Liver (tissue), 9 donors: ENCODE measurements around the gene AHRR. TPM values are rescaled to one million over a fixed set of nuclear protein-coding genes. Genes with fewer than 3 reads are reported as not detected.

Source experiments
- DNase-seq: peaks from one replicate; pipeline ENCODE4 v3.0.0-alpha.2; 2017; ENCODE audit warnings: low spot score
- H3K27ac ChIP-seq, 2 donors: one replicate each; pipeline ENCODE4 v1.7.0; 2013; ENCODE audit warnings: inconsistent platforms in 2 of 2, low read length in 2 of 2, control low read depth in 1 of 2, low read depth in 1 of 2, mild to moderate bottlenecking in 1 of 2
- H3K27me3 ChIP-seq, 4 donors: one replicate each; pipeline versions ENCODE4 v1.6.1 to v1.7.0; 2013; ENCODE audit warnings: low read length in 3 of 4, inconsistent platforms in 1 of 4, mild to moderate bottlenecking in 1 of 4, moderate library complexity in 1 of 4; ENCODE audit not compliant: control insufficient read depth in 4 of 4, insufficient read depth in 4 of 4
- H3K36me3 ChIP-seq, 4 donors: one replicate each; pipeline versions ENCODE4 v1.6.1 to v1.7.0; 2013; ENCODE audit warnings: low read length in 3 of 4, mild to moderate bottlenecking in 3 of 4, low read depth in 1 of 4, moderate library complexity in 1 of 4; ENCODE audit not compliant: control insufficient read depth in 4 of 4, insufficient read depth in 3 of 4
- H3K4me1 ChIP-seq, 4 donors: one replicate each; pipeline versions ENCODE4 v1.6.1 to v1.7.0; 2013; ENCODE audit warnings: low read length in 3 of 4, mild to moderate bottlenecking in 3 of 4, moderate library complexity in 1 of 4; ENCODE audit not compliant: control insufficient read depth in 4 of 4, insufficient read depth in 4 of 4
- H3K4me3 ChIP-seq, 3 donors: one replicate each; pipeline versions ENCODE4 v1.6.1 to v1.7.0; 2013; ENCODE audit warnings: low read length in 3 of 3, control low read depth in 1 of 3, low read depth in 1 of 3, mild to moderate bottlenecking in 1 of 3
- H3K9ac ChIP-seq, 2 donors: one replicate each; pipeline ENCODE4 v1.7.0; 2013; ENCODE audit warnings: low read length in 2 of 2, mild to moderate bottlenecking in 2 of 2, moderate library complexity in 2 of 2, control low read depth in 1 of 2, low read depth in 1 of 2
- H3K9me3 ChIP-seq, 4 donors: one replicate each; pipeline versions ENCODE4 v1.6.1 to v1.7.0; 2013; ENCODE audit warnings: low read length in 3 of 4; ENCODE audit not compliant: control insufficient read depth in 4 of 4
- EGR1 ChIP-seq, 2 donors: IDR thresholded peaks; 2 replicates each; pipeline ENCODE4 v1.6.1; 2016 to 2018; ENCODE audit warnings: antibody characterized with exemption in 2 of 2, low read depth in 2 of 2
- FOXA2 ChIP-seq: IDR thresholded peaks from 2 replicates; pipeline ENCODE4 v1.6.1; 2016; ENCODE audit warnings: antibody characterized with exemption
- GABPA ChIP-seq, 2 donors: IDR thresholded peaks in 1 of 2; conservative IDR thresholded peaks in 1 of 2; 2 replicates each; pipeline ENCODE4 v1.6.1; 2016; ENCODE audit warnings: antibody characterized with exemption in 2 of 2, mild to moderate bottlenecking in 1 of 2, moderate library complexity in 1 of 2
- HNF4A ChIP-seq, 2 donors: conservative IDR thresholded peaks; 2 replicates each; pipeline ENCODE4 v1.6.1; 2016; ENCODE audit warnings: antibody characterized with exemption in 2 of 2, mild to moderate bottlenecking in 2 of 2
- HNF4G ChIP-seq: IDR thresholded peaks from 2 replicates; pipeline ENCODE4 v1.6.1; 2016; ENCODE audit warnings: antibody characterized with exemption
- JUND ChIP-seq, 2 donors: IDR thresholded peaks; 2 replicates each; pipeline ENCODE4 v1.6.1; 2016; ENCODE audit warnings: antibody characterized with exemption in 2 of 2
- NR2F2 ChIP-seq: IDR thresholded peaks from 2 replicates; pipeline ENCODE4 v1.6.1; 2016; ENCODE audit warnings: antibody characterized with exemption
- RAD21 ChIP-seq, 2 donors: IDR thresholded peaks; 2 replicates each; pipeline ENCODE4 v1.6.1; 2016; ENCODE audit warnings: antibody characterized with exemption in 2 of 2, mild to moderate bottlenecking in 2 of 2
- RXRA ChIP-seq, 2 donors: IDR thresholded peaks; 2 replicates each; pipeline ENCODE4 v1.6.1; 2017 to 2018; ENCODE audit warnings: antibody characterized with exemption in 2 of 2, mild to moderate bottlenecking in 1 of 2
- SP1 ChIP-seq: IDR thresholded peaks from 2 replicates; pipeline ENCODE4 v1.6.1; 2018; ENCODE audit warnings: antibody characterized with exemption, mild to moderate bottlenecking
- TAF1 ChIP-seq: conservative IDR thresholded peaks from 2 replicates; pipeline ENCODE4 v1.6.1; 2016; ENCODE audit warnings: antibody characterized with exemption, mild to moderate bottlenecking
- YY1 ChIP-seq: IDR thresholded peaks from 2 replicates; pipeline ENCODE4 v1.6.1; 2016; ENCODE audit warnings: antibody characterized with exemption, mild to moderate bottlenecking
- WGBS: extraction: QIAGEN DNeasy Blood & Tissue Kit; methylation state at CpG from one replicate; pipeline ENCODE4 v1.1.7; 2013; 5-methylcytosine and 5-hydroxymethylcytosine counted together
- polyA plus RNA-seq, 2 donors: library from polyadenylated mRNA; stranded (reverse) in 1 of 2; unstranded in 1 of 2; fragments of 200-250 nt in 1 of 2; fragments of >200 nt in 1 of 2; fragmentation: Nextera tagmentation in 1 of 2; extraction: Ambion mirVana in 1 of 2; gene quantifications; one replicate each; pipeline versions ENCODE4 v1.2.1 to v1.2.3, GENCODE V29; 2013 to 2015
- total RNA-seq, 2 donors: library from RNA; depleted of rRNA; stranded (reverse); fragments of >200 nt; gene quantifications; one replicate each; pipeline ENCODE4 v1.2.3, GENCODE V29; 2014
- TF ChIP-seq, protein P1 (sequence below): IDR thresholded peaks from 2 replicates; pipeline ENCODE4 v1.6.1; 2016; ENCODE audit warnings: antibody characterized with exemption
- TF ChIP-seq, protein P2 (sequence below): IDR thresholded peaks from 2 replicates; pipeline ENCODE4 v1.6.1; 2016; ENCODE audit warnings: antibody characterized with exemption
- TF ChIP-seq, protein P3 (sequence below): IDR thresholded peaks from 2 replicates; pipeline ENCODE4 v1.6.1; 2016; ENCODE audit warnings: antibody characterized with exemption
- TF ChIP-seq, protein P4 (sequence below): IDR thresholded peaks from 2 replicates; pipeline ENCODE4 v1.6.1; 2016; ENCODE audit warnings: antibody characterized with exemption, mild to moderate bottlenecking
- donor health status: healthy.
- donor health status: healthy.
- donor health status: healthy.
- donor health status: healthy.
- donor health status: healthy.

Gene AHRR
- total and polyA plus RNA-seq, 4 donors, result 0.15 to 0.47 (median 0.24) TPM

DNA sequence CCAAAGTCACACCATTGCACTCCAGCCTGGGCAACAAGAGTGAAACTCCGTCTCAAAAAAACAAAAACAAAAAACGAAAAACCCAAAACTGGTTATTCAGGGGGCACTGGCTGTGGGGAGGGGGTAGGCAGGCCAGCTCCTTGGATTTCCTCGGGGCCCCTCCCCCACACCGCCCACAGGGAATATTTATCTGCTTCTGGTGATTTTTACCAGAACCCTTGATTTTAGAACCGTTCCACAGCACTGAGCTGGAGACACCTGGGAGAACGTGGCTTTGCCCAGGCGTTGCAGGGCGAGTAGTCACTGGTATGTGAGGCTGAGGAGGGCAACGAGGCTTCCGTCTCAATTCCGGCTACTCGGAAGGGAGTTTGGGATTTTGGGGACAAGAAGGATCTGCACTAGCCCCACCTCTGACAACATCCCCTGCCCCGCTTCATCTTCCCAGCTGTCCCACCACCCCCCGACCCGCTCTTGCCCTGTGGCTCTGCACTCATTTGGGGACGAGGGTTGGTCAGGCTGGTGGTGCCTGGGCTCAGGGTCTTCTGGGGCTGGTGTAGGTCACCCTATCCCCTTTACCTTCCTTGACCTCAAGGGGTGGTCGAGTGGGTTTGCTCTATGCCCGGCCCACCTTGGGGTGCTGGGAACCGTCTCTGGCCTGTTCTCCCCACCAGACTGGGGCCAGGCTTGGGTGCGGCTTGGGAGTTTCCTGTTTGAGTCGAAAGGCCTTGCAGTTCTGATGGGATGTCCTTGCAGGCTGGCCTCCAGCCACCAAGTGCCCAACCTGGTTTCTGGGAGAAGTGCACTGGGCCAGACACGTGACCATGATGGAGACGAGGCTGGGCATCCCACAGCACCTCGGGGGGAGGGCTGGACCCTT lies 3.5 kb downstream of the AHRR start:
- TF ChIP-seq SP1 (no peak), NR2F2 (no peak)
- TF ChIP-seq, protein P1, sequence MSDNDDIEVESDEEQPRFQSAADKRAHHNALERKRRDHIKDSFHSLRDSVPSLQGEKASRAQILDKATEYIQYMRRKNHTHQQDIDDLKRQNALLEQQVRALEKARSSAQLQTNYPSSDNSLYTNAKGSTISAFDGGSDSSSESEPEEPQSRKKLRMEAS, result no peak
- TF ChIP-seq, protein P2, sequence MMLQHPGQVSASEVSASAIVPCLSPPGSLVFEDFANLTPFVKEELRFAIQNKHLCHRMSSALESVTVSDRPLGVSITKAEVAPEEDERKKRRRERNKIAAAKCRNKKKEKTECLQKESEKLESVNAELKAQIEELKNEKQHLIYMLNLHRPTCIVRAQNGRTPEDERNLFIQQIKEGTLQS, result no peak
- 79% methylated on average over 24 of the region's 24 CpGs for WGBS
- Histone ChIP-seq H3K4me3 (no peak overlapping the region), H3K9ac (no peak overlapping the region), H3K27me3 (peaks cover 3 to 6% (median 4%) of the 10 kb centered on the region in 4 donors), H3K27ac (no peak overlapping the region), H3K36me3 (no peaks in the 10 kb centered on the region), H3K9me3 (no peaks in the 10 kb centered on the region), H3K4me1 (peaks cover 4 to 18% (median 12%) of the 10 kb centered on the region in 4 donors)
- no peak for DNase-seq

DNA sequence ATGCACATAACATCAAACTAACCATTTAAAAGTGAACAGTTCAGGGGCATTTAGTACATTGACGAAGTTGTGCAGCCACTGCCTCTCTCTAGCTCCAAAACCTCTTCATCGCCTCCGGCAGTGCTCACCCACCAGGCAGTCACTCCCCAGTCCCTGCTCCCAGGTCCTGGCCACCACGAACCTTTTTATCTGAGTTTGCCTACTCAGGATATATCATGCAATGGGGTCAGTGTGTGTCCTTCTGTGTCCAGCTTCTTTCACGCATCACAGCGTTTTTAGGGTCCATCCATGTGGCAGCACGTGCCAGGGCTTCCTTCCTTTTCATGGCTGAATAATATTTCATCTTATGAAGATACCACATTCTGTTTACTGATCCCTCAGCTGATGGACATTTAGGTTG lies 4.6 kb downstream of the AHRR start:
- H3K9me3 ChIP-seq, result no peaks in the 10 kb centered on the region
- no peak overlapping the region for H3K4me3 ChIP-seq
- TF ChIP-seq HNF4G (no peak), RAD21 (IDR thresholded peaks at IDR 0.05) (no peak), EGR1 (IDR thresholded peaks at IDR 0.05; ENCODE audit: low read depth in 2 of 2) (no peak), HNF4A (conservative IDR thresholded peaks at IDR 0.05) (no peak), TAF1 (no peak), YY1 (no peak), RXRA (IDR thresholded peaks at IDR 0.05) (no peak), FOXA2 (no peak), GABPA (IDR thresholded peaks at IDR 0.05 in 1 of 2, conservative IDR thresholded peaks at IDR 0.05 in 1 of 2) (no peak), JUND (IDR thresholded peaks at IDR 0.05) (no peak), SP1 (no peak)
- TF ChIP-seq, protein P2, result no peak
- TF ChIP-seq, protein P1, result no peak
- TF ChIP-seq, protein P3, sequence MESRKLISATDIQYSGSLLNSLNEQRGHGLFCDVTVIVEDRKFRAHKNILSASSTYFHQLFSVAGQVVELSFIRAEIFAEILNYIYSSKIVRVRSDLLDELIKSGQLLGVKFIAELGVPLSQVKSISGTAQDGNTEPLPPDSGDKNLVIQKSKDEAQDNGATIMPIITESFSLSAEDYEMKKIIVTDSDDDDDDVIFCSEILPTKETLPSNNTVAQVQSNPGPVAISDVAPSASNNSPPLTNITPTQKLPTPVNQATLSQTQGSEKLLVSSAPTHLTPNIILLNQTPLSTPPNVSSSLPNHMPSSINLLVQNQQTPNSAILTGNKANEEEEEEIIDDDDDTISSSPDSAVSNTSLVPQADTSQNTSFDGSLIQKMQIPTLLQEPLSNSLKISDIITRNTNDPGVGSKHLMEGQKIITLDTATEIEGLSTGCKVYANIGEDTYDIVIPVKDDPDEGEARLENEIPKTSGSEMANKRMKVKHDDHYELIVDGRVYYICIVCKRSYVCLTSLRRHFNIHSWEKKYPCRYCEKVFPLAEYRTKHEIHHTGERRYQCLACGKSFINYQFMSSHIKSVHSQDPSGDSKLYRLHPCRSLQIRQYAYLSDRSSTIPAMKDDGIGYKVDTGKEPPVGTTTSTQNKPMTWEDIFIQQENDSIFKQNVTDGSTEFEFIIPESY, result no peak
- TF ChIP-seq, protein P4, sequence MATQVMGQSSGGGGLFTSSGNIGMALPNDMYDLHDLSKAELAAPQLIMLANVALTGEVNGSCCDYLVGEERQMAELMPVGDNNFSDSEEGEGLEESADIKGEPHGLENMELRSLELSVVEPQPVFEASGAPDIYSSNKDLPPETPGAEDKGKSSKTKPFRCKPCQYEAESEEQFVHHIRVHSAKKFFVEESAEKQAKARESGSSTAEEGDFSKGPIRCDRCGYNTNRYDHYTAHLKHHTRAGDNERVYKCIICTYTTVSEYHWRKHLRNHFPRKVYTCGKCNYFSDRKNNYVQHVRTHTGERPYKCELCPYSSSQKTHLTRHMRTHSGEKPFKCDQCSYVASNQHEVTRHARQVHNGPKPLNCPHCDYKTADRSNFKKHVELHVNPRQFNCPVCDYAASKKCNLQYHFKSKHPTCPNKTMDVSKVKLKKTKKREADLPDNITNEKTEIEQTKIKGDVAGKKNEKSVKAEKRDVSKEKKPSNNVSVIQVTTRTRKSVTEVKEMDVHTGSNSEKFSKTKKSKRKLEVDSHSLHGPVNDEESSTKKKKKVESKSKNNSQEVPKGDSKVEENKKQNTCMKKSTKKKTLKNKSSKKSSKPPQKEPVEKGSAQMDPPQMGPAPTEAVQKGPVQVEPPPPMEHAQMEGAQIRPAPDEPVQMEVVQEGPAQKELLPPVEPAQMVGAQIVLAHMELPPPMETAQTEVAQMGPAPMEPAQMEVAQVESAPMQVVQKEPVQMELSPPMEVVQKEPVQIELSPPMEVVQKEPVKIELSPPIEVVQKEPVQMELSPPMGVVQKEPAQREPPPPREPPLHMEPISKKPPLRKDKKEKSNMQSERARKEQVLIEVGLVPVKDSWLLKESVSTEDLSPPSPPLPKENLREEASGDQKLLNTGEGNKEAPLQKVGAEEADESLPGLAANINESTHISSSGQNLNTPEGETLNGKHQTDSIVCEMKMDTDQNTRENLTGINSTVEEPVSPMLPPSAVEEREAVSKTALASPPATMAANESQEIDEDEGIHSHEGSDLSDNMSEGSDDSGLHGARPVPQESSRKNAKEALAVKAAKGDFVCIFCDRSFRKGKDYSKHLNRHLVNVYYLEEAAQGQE, result no peak
- no peak overlapping the region for H3K27ac ChIP-seq
- no peak overlapping the region for H3K9ac ChIP-seq
- WGBS, result 84% methylated on average over 7 of the region's 7 CpGs
- no peak for DNase-seq
- H3K36me3 ChIP-seq, result no peaks in the 10 kb centered on the region
- H3K4me1 ChIP-seq, result peaks cover 3 to 12% (median 8%) of the 10 kb centered on the region in 4 donors
- peaks cover 0 to 3% (median 1%) of the 10 kb centered on the region in 4 donors for H3K27me3 ChIP-seq
